NCI-H345 (cell line): ENCODE data around the gene LLPH.

ENCODE experiments used
- DNase-seq: peaks from one replicate; lab custom pipeline; 2025; lab: John Stamatoyannopoulos, UW

LLPH gene

DNA sequence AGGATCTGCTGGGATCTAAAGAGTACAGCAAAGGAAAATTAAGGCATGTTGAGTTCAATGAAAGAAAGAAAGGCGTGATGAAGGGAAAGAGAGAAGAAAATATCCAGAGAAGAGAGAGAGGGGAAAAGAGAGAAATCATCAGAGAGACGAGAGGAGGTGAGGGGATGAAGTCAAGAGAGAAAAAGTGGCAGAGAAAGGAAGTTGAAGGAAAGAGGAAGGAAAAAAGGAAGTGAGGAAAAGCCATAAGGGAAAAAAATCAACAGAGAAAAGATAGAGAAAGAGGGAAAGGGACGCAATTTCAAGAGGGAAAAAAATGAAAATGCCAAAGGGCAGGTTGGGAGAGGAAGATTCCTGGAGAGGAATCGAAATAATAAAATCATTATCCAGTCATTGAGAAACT lies 40.4 kb downstream of the LLPH start:
- no peak for DNase-seq

DNA sequence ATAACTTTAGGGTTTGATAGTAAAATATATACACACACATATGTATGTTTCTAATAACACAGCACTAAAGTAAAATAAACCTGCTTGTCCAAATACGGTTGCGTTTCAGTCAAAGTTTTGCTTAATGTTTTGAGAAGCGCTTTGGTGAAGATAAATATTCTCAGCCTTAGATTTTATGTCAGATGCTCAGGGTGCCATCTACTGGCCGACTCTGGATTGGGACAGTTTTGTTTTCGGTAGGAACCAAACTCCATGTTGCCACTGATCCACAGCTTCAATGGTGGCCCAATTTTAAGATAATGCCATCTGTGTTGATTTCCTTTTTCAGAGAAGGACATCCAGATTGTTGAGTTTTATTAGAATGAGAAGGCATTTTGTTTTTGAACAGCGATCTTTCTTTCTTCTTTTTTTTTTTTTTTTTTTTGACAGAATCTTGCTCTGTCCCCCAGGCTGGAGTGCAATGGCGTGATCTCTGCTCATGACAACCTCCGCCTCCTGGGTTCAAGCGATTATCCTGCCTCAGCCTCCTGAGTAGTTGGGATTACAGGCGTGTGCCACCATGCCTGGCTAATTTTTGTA lies 43.1 kb downstream of the LLPH start:
- DNase-seq: peak; percentile 56

DNA sequence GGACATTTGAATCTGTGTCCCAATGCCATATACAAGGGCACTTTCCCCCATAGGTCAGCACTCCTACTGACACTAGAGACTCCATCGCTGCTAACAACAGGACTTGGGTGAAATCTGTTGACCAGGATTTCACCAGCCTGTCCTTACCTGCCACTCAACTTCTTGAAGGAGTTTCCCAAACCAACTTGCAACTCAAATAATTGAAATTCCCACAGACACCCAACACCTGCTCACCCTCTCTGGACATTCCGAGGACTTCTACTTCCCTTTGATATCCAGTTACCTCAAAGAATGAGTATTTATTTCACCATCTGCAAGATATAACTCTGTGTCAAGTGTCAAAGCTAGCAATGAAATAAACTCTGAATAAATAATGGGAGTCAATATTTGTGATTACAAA lies 44.6 kb downstream of the LLPH start:
- DNase-seq: no peak

DNA sequence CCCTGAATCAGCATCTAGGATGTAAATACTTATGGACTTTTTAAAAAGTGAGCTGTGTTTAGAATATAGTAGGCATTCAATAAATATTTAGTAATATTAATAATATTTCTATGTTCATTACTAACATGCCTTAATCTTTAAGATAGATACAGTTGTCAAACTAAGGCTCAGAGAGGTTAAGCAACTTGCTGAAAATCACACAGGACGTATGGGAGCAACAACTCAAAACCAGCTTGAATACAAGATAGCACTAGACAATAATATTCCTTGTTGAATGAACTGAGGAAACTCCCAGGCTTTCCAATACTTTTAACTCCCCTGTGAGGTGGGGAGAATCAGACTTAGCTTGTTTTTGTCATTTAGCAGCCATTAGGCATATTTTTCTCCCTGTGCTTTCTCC lies 45.3 kb downstream of the LLPH start:
- DNase-seq: no peak

DNA sequence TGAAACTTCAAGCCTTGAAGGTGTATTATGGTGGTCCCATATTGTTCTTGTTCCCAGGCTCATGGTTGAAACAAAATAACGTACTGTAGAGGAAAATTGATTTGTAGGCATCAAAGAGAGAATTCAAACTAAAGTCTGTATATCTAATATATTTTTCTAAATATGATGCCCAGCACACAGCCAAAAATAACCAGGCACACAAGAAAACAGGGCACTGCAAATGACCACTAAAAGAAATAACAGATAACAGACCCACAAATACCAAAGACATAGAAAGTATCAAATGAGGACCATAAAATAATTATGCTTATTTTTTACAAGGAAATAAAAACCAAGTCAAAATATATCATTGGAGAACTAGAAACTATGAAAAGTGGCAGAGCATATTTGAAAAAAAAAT lies 46.8 kb downstream of the LLPH start:
- DNase-seq: no peak

- DNase-seq: no peak
Observed at GRCh38 chr12:66082744-66083143, 47.8 kb downstream of the LLPH start.

DNA sequence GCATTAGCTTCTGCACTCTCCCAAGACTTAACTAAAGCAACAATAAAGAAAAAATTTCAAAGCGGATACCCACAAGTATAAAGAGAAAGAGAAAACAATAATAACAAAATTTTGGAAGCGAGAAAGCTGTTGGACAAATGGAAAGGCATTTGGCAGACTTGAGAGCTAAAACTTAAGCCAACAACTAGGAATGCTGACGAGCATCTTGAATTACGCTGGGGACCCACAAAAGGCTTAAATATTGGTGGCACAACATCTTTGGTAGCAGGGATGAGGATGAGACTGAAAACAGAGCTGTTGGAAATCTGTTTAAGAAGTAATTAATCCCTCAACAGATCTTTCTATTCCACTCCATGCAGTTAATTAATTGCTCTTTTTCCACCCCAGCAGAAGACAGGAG lies 49.8 kb downstream of the LLPH start:
- no peak for DNase-seq

DNA sequence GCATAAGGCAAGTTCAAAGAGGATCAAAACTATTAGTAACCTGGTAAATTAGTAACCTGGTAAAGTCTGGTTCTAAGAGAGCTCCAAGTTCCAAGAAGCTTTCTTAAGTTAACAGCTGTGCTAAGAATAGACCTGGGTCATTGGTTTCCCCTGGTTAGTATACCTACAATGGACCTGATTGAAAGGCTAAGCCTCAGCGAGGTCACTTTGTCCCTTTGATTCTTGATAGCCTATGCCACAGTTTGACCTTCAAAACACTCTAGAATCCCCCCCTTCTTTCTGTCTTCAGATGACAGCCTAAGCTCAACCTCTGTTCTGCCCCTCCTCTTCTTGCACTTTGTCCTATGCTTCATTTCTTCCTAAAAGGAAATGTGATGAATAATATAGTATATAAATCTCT lies 53.0 kb downstream of the LLPH start:
- DNase-seq: no peak

DNA sequence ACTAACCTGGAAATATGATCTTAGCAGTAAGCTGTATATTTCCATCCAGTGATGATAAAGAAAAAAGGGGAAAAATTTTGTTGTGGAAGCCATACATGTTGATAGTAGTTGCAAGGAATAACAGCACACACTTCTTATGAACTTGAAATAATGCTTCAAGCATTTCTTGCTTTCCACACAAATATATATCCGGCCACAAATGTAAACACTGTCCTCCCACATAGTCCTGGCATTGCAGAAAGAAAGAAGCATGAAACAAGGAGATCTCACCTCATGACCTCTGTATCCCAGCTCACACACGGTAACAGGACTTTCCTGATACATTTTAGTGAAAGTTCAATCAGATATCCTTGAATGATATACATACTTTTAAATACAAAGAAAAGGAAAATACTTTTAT lies 56.0 kb downstream of the LLPH start:
- DNase-seq: no peak

- no peak for DNase-seq
Observed at GRCh38 chr12:66072566-66072965, 58.0 kb downstream of the LLPH start.

- no peak for DNase-seq
Observed at GRCh38 chr12:66072135-66072534, 58.4 kb downstream of the LLPH start.

DNA sequence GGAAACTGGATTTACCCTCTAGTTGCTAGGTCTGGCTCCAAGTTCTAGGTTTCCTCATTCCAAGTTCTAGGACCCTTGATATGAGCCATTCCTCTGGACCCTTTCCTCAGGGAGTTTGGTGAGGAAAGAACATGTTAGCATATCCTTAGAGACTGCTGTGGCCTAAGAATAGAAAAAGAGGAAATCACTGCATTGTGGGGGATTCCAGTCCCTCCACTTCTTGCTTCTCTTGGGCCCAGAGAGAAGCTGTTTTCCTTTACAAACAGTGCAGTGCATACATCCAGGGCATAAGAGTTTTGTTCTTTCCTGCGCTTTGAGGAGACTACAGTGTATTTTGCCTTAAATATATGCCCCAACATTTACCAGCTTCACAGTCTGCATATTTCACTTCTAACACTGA lies 59.0 kb downstream of the LLPH start:
- no peak for DNase-seq

- DNase-seq: no peak
Observed at GRCh38 chr12:66070378-66071120, 60.0 kb downstream of the LLPH start.

DNA sequence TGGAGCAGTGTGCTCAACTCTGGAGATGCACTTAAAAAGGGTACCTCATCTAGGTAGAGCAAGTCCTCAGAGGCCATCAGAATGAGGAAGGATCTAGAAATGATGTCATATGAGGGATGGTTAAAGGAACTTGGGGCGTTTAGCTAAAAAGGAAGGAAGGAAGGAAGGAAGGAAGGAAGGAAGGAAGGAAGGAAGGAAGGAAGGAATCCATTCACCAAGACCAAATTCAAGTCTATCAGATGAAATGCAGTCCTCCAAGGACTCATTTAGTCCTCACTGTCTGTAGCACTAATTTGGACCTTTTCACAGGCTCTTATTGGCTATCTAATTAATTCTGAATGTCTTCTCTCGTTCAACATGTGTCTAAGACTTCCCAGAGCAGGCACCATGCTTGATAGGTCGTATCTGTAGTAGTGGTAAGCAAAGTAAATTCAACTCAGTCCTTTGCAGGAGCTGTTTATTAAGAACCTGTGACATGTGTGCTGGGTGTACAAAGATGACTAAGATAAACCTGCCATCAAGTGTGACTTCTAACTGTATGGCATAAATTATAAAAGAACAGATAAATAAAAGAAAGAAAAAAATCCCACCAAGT lies 63.5 kb downstream of the LLPH start:
- no peak for DNase-seq
